Stimulated activated CD8-positive, alpha-beta memory T cell treated with anti-CD3 and anti-CD28 coated beads, Interleukin-7, amount 100 ng/mL, for 48 hours (primary cell): ENCODE data around the gene TBC1D2B.
A peak's percentile ranks its signal among the peaks of the same experiment; 100 is the strongest.
"Not testable (repeated sequence)": the region's sequence is repeated elsewhere in the genome, so short reads cannot be mapped to it uniquely, and the experiment has no call there.

Source experiments
- DNase-seq, 2 donors: peaks; one replicate each; pipeline ENCODE4 v3.0.0-alpha.2; 2020; ENCODE audit warnings: low read depth in 1 of 2; ENCODE audit errors: extremely low read depth in 1 of 2

TBC1D2B gene

GRCh38 chr15:78004919-78005634 is 72.4 kb downstream of the TBC1D2B start:
- no peak for DNase-seq

DNA sequence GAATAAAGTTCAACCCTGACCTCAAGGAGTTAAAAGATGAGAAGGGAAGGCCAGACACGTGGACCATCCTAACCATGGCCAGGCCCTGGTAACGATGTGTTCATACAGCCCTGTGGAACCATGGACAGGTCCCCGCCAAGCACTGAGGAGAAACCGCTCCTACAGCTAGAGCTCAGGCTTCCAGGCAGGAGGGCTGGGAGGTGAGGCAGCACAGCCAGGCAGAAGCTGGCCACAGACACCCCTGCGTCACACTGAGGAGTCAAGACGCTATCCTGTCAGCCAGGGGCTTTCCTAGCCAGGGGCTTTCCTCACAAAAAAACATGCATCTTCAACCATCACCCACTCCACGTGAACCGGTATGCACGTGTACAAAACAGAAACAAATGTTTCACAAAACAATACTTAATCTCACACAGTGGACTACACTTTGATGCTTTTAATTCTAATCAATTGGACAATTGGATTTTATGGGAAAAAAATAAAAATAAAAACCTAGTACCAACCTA is 73.2 kb downstream of the TBC1D2B start:
- no peak for DNase-seq

- no peak for DNase-seq
Observed at GRCh38 chr15:78003539-78004008, 73.9 kb downstream of the TBC1D2B start.

- no peak for DNase-seq
Observed at GRCh38 chr15:78002996-78003395, 74.5 kb downstream of the TBC1D2B start.

GRCh38 chr15:78001656-78002055 is 75.9 kb downstream of the TBC1D2B start:
- DNase-seq: no peak

DNA sequence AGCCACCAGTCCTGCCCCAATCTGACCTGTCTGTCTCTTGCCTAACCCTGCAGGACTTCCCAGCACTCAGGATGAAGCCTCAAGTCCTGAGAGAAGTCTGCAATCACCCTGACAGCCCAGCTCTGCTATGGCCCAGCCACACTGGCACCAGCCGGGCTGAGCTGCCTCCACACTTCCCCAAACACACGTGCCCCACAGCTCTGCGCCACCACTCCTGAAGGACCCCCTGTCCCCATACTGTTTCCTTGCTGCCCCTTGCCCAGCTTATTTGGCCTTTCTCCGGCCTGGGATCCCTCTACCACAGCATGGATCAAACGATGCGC is 76.6 kb downstream of the TBC1D2B start:
- no peak for DNase-seq

DNA sequence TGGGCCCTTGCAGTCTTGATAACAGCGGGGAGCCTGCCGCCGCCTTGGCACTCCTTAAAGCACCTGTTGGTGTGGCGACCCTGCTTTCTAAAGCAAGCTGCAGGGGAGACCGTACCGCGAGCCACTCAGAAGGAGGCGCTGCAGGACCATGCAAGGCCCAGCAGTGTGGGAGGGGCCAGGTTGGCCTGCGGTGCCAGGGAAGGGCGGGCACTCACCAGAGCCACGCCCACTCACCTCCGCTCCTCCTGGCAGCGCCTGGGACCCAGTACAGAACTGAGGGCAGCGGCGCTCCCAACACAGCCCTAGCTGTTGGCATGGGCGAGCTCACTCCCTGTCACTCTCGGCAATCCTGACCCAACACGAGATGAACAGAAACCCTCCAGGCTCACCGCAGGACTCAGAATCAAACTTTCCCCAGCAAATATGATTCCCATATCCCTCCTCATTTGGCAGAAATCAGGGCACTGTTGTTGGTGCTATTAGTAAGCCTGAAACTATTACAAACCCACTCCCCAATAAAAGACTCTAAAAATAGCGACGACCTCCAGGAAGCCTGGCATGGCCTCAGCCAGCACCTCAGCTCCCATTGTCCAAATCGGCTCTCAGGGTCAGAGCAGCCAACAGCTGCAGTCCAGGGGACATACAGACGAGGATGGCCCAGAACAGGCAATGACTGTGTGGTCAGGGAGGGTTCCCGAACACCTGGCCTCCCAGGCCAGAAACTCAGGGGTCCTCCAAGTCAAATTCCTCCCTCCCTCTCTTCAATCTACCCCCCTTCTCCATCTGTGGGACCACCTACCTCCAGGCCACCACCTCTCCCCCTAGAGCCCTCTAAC is 77.2 kb downstream of the TBC1D2B start:
- DNase-seq: peak; percentile 51 to 66

GRCh38 chr15:77999486-77999885 is 78.0 kb downstream of the TBC1D2B start:
- DNase-seq: no peak

DNA sequence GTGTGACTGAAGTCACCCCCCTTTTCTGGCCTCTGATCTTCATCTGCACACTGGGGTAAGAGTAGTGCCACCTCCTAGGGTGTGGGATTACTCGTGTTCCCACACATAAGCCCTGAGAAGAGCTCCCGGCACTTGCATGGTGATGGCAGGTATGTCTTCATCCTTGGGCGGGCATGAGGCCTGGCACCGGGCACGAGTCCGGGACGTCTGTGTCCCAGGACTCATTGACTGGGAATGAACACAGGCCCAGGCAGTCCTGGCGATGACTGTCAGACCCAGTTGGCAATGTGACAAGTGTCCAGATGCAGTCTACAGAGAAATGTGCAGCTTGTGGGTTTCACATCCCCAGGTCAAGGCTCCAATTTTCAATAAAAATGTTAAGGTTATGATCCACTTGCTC is 78.9 kb downstream of the TBC1D2B start:
- DNase-seq: no peak

DNA sequence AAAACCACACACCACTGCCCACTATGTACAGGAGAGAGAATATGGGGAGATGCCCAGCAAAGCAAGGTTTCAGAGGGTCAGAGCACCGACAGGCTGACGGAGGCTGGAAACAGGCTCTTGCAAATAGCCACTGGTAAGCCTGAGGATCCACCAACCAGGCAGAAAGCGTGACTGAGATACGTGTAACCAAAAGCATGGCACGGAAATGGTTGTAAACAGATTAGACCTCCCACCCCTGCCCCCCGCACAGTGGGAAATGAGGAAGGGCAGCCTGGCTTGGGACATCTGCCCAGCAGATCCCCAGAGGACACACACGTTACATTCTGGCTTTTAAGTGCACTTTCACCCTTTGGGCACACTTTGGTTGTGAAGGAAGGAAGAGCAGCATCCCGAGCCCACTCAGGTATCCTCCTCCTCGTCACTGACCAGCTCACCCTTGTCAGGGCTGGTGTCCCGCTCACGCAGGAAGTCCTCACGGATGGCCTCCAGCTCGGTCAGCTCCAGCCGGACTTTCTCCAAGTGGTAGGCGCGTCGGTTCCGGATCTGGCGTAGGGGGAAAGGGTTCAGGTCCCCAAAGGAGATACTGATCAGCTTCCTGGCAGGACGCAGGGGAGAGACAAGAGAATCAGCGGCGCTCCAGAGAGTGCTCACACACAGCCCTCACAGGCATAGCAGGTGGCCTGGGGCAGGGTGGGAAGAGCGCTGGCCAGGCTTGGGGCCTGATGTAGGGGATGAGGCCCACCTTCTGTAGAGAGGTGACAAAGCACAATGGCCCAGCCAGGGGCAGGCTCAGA is 79.6 kb downstream of the TBC1D2B start:
- not testable (repeated sequence) for DNase-seq

GRCh38 chr15:77997221-77997620 is 80.3 kb downstream of the TBC1D2B start:
- not testable (repeated sequence) for DNase-seq

DNA sequence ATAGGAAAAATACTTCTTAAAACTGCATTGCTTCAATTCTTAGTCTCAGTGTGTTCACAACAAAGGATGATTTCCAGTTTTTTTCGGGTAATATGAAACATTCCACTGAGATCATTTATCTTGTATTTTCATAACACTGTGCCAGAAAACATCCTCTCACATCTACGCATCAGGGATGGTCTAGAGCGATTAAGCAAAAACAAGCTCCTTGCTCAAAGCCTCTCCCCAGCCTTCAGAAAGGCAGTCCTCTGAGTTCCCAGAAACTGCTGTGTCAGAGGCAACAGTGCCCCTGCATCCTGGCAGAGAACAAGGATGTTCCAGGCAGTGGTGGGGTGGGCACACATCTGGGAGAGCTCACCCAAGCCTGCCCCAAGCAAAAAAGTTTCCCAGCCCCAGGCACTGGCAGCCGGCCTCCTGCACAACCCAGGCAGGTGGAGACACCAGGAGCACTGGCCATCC is 80.8 kb downstream of the TBC1D2B start:
- not testable (repeated sequence) for DNase-seq

DNA sequence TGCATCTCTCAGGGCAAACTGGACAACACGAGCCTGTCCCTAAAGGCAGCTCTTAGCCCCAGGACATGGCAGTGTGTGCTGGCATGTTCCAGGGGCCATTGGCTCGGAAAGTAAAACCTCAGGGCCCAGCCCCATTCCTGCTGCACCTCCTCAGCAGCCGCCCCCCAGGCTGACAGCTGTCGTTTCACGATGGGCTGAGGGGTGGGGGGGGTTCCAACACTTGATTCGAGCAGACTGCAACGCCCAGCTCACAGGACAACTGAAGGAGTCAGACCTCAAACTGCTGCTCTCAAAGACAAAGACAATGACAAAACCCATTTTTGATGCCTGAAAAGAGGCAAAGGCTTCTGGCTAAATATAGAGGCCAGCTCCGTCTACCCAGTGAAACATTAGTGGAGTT is 81.3 kb downstream of the TBC1D2B start:
- DNase-seq: not testable (repeated sequence)

DNA sequence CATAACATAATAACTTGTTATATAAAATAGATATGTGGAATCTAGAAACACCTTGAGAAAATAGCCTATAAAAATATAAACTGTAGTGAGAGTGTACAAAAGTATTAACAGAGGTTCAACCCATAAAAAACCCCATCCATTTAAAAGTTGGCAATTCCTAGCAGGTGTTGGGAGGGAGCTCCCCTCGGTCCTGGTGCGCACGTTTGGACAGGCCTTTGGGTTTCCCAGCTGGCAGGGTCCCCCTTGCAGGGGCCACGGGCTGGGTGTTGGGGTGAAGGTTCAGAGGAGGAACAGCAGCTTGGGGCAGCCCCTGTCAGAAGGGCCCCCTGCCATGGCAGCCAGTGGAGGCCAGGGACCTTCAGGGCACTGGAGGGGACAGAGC is 82.0 kb downstream of the TBC1D2B start:
- DNase-seq: not testable (repeated sequence)

DNA sequence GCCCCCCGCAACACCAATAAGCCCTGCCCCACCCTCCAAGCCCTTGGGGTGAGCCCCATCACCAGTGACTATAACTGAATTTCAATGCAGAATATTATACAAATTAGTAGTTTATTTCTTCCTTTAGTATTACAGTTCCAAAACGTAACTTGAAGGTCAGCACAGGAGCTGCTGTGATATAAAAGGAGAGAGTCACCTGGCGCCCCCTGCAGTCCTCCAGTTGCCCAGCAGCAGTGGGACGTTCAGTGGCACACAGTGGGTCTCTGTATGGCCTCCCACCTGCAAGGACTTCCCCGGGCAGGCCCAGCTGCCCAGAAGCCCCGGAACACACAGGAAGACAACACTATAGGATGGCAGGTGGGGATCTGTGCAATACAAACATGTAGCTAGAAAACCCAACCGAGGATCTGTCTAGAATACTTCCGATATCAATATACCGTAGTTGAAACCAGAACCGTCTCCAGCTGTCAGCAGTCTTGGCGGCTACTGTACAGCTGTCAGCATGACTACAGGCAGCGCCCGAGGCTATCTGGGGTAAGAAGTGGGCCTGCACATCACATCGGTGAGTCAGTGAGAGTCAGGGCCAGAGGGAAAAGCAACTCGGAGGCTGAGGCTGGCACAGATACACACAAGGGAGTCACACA is 82.5 kb downstream of the TBC1D2B start:
- DNase-seq: not testable (repeated sequence)

GRCh38 chr15:77993970-77994693 is 83.4 kb downstream of the TBC1D2B start:
- DNase-seq: peak in 1 of 2 donors; percentile 5

GRCh38 chr15:77993374-77993911 is 84.1 kb downstream of the TBC1D2B start:
- no peak for DNase-seq

DNA sequence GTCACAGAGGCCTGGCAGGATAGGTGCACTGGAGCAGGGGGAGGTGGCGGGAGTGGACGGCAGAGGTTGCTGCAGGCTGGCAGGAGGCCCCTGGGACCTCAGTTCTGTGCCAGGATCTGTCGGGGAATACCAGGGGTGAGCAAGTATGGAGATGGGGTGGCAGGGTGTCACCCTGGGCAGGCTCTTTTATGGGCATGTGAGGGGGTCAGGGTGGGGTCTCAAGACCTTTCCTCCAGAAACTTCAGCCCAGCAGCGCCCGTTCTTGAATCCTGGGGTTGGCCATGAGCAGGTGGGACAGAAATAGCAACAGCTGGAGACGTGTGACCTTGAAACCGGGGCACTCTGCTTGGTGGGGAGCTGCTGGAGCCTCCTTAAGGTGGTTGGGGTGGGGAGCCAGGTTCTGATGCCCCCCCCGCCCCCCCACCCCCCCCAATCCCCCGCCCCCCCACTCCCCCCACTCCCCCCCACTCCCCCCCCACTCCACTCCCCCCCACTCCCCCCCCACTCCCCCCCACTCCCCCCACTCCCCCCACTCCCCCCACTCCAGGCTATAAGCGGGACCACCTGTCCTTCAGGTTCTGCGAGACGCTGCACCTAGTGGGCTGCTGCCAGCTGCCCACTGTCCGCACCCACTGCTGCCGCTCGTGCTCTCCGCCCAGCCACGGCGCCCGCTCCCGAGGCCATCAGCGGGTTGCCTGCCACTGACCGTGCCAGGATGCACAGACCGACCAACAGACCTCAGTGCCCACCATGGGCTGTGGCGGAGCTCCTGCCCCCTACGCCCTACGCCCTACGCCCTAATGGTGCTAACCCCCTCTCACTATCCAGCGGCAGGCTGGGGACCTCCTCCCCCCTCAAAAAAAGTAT is 84.9 kb downstream of the TBC1D2B start:
- DNase-seq: no peak
